ENCODE data around the gene SH3BP1.
"Not testable (repeated sequence)": the region's sequence is repeated elsewhere in the genome, so short reads cannot be mapped to it uniquely, and the experiment has no call there.

SH3BP1 gene

DNA sequence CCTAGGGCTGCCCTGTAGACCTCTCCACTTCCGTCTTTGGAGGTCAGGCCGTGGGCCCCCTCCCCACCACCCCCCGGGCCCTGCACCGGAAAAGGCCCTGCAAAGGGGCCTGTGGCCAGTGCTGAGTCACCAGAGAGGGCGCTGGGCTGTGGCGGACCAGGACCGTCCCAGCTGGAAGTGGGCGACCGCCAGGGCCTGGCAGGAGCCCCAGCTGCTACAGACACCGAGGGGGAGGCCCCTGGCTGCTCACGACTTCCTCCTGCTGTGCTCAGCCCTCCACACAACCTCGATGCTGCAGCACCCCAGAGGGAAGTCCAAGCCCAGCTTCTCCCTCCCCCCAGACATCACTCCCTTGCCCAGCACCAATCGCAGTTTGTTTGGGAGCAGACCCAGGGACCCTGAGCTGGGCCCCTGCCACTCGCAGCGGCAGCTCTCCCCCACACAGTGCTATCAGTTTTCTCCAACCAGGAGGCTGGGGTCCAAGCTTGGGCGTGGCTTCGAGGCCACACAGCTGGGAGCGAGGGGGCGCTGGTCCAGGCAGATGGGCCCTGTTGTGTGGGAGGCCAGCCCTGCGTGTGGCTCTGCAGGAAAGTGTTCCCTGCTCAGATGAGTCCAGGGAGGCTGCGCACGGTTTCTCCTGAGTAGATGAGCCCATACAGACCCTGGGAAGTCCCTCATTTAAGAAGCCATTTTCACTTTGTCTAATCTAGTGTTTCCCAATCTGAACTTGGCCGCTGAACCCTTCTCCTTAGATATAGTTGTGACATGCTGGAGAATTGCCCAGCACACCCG, 5.6 kb upstream of the SH3BP1 start:
- no peak for DNase-seq (ENCODE audit: low read depth in 2 of 2)

DNA sequence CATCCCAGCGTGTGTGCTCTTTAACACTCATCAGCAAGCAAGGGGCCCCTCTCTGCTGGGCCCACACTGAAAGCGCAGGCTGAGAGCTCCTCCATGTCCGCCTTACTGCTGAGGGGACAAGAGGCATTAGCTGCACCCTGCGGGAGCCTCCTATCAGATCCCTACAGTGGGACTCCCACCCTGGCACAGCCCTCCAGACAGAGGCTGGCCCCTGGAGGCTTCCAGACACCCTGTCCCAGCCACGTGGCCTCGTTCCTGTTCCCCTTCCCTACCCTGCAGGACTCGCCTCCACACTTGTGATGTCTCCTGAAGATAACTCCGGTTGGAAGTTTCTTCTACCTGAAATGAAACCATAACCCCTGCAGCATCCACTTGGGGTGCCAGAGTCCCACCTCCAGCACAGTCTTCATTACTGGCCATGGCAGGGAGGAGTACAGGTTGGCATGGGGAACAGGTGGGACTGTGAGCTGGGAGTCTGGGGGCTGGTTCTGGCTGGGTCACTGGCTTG, 5.0 kb upstream of the SH3BP1 start:
- DNase-seq (ENCODE audit: low read depth in 2 of 2), result no peak

DNA sequence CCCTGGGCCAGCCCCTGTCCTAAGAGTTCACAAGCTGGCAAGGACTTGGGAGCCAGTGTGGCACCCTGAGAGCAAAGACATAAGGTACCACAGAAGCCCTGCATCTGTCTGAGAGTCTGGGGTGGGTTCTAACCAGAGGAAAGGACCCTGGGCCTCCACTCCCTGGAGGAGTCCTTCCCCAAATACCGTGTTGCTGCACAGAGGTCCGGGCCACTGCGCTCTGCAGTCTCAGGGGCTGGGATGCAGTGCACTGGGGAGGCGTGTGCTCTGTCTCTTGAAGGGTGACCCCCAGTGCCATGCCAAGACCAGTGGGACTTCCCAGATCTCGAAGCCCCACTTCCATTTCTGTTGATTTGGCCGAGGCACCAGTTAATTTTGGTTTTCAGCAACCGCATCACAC, 4.3 kb upstream of the SH3BP1 start:
- DNase-seq (ENCODE audit: low read depth in 2 of 2), result no peak

DNA sequence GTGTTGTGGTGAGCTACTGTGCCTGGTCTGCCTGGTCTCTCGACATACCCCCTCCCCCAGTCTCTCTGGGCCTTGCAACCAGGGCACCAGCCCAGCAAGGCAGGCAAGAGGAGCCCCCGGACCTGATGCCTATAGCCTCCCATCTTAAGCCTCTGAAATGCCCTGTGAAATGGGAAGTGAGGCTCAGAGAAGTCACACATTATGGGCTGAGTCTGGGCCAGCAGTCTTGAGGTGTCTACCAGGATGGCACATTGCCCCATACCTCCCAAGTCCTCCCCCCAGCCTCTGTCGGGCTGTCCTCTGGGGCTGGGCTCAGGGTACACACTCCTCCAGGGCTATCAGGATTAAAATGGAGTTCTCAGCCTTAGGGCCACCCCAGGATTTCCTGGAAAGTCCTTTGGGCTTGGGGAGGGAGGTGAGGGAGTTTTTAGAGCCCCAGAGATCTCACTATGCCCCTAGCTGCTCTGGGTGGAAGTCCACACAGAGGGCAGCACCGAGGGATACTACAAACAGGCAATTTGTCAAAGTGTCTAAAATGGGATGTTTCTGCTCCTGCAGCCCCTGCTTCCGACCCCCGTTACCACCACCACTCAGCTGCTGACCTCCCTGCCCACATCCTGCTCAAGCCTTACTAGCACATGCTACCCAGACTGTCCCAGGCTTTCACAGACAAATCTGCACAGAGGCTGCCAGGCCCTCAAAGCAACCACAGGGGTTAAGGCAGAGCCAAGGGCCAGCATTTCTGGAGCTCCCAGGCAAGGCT, 3.1 kb upstream of the SH3BP1 start:
- no peak for DNase-seq (ENCODE audit: low read depth in 2 of 2)

- DNase-seq (ENCODE audit: low read depth in 2 of 2), result no peak
Measured at GRCh38 chr22:37636949-37637273, 2.6 kb upstream of the SH3BP1 start.

DNA sequence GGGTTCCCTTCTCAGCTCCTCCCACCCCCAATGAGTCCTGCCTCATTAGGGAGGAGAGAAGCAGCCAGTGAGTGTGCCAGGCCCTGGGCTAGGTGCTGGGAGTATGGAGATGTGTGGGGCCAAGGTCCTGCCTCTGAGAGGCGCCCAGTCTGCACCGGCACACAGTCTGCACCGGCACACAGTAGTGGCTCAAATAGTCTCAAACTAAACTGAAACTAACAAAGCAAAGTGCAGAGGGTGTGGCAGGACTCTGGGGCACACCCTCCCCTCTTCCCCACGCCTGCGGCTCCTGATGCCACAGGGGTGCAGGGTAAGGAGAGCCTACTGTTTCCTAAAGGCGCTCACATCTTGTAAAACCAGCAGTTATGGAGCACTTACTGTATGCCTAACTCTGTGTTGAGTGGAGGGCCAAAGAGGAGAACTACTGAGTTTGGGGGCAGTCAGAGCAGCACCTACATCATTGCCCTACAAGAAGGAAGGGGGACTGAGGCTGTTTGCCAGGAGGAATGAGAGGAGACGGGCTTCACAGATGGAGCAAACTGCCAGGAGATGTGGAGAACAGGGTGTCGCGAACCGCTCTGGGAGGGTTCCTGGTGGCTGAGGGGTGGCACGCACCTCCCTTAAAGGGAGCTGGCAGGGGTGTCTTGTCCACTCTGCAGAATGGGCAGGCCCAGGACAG, 939 bp upstream of the SH3BP1 start:
- DNase-seq (ENCODE audit: low read depth in 2 of 2), result no peak

GRCh38 chr22:37639771-37640590, 512 bp downstream of the SH3BP1 start:
- no peak for DNase-seq (ENCODE audit: low read depth in 2 of 2)

DNA sequence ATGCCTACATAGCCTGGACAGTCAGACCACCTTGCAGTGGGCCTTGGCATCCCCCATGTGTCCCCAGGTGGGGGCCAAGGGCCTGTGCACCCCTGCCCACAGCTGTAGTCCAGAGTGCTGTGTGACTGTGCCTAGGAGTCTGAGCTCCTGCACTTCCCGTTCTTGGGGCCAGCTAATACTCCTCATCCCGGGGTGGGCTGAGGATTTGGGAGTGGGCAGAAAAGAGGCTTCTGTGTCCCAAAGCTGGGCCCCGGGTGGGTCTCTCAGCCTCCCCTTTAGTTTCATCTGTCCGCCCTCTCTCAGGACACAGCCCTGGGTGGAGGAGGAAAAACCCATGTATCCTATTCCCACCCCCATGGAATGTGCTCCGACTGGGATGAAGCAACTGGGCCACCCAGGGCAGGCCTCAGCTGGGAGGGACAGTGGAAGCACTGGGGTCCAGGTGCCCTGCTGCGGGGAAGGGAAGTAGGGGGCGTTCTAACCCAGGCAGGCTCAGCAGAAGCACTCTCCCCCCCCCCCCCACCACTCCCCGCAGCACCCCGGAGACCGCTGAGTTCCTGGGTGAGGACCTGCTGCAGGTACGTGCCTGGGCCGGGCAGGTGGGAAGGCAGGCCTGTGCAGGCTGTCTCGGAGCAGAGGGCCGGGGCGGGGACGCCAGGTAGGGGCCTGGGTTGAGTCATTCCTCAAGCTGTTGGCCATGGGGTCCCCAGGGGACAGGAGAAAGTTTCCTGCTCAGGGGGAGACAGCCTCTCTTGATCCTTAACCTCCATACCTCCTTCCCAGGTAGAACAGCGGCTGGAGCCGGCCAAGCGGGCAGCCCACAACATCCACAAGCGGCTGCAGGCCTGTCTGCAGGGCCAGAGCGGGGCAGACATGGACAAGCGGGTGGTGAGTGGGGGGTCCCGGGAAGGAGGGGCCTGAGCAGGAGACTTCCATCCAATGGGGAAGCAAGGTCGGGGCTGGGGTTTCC, 1.4 kb downstream of the SH3BP1 start:
- no peak for DNase-seq (ENCODE audit: low read depth in 2 of 2)

GRCh38 chr22:37641561-37641949, 2.1 kb downstream of the SH3BP1 start:
- DNase-seq (ENCODE audit: low read depth in 2 of 2), result no peak

DNA sequence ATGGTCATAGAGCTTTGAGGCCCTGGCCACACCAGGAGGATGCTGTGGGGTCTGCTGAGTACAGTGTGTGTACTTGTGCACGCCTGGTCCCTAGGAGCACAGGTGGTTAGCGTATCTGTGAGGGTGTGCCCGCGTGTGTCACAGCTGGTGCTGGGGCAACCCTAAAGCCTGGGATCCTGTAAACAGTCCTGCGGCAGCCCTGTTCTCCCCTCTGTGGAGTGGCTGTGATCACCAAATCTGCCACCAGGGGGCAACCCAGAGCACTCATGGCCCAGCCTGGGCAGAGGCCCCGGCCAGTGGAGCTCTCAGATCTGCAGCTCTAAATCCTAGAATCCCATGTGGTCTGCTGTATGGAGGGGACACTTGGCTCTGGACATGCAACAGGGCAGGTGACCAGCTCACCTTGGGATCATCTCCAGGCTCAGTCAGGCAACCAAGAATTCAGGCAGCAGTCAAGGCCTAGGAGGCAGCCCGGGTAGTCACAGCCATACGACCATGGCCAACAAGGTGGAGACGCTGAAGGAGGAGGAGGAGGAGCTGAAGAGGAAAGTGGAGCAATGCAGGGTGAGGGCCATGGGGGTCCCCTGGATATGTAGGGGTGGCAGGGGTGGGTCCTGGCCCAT, 3.9 kb downstream of the SH3BP1 start:
- DNase-seq (ENCODE audit: low read depth in 2 of 2), result peak; percentile 73 to 84

- no peak for DNase-seq (ENCODE audit: low read depth in 2 of 2)
Measured at GRCh38 chr22:37647317-37647716, 7.8 kb downstream of the SH3BP1 start.

DNA sequence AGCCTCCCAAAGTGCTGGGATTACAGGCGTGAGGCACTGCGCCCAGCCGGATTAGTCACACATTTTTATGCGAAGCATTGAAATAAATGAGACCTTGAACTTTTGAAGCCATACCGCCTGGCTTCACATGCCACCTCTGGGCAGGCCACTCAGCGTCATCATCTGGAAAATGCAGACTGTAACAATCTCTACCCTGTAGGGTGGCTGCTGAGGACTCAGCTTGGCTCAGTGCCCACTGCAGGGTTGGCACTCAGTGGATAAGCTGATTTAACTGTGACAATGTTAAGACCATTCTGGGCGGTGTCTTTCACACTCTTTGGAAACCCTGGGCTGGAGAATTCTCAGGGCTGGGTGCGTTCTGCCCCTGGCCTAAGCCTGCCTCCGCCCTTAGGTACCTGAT, 8.5 kb downstream of the SH3BP1 start:
- no peak for DNase-seq (ENCODE audit: low read depth in 2 of 2)

GRCh38 chr22:37650463-37651136, 11.1 kb downstream of the SH3BP1 start:
- DNase-seq (ENCODE audit: low read depth in 2 of 2), result no peak

DNA sequence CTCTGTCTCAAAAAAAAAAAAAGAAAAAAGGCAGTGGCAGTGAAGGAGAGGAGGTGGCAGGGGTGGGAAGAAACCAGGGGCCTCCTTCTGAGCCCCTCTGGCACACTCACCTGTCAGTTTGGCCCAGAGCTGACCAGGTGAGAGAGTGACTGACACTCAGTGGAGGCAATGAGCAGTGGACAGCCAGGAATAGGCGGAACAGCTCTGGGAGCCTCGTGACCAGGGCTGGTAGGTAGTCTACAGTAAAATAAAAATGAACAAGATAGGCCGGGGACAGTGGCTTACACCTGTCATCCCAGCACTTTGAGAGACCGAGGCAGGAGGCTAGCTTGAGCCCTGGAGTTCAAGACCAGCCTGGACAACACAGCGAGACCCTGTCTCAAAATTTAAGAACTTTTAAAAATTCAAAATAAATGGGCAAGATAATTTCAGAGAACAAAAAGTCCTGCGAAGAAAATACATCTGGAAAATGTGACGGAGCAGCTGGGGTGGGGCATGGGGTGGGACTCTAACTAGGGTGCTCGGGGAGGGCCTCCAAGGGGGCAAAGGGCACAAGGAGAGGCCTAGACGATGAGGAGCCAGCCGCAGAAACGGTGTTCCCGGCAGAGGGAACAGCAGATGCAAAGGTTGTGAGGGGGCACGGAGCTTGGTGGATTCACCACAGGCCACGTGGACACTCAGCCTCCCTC, 15.2 kb downstream of the SH3BP1 start:
- no peak for DNase-seq (ENCODE audit: low read depth in 2 of 2)

DNA sequence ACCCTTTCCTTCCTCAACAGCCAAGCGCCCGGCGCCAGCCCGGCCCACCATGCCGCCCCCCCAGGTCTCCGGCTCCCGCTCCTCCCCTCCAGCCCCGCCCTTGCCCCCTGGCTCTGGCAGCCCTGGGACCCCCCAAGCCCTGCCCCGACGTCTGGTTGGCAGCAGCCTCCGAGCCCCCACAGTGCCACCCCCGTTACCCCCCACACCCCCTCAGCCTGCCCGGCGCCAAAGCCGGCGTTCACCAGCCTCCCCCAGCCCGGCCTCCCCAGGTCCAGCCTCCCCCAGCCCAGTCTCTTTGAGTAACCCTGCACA, 15.7 kb downstream of the SH3BP1 start:
- no peak for DNase-seq (ENCODE audit: low read depth in 2 of 2)

- not testable (repeated sequence) for DNase-seq (ENCODE audit: low read depth in 2 of 2)
Measured at GRCh38 chr22:37656583-37656982, 17.1 kb downstream of the SH3BP1 start.

- no peak for DNase-seq (ENCODE audit: low read depth in 2 of 2)
Measured at GRCh38 chr22:37657590-37658132, 18.2 kb downstream of the SH3BP1 start.

- DNase-seq (ENCODE audit: low read depth in 2 of 2), result peak; percentile 96 to 98
Measured at GRCh38 chr22:37658133-37659065, 18.9 kb downstream of the SH3BP1 start, which contains the start of gene PDXP. Gene PDXP (plus strand): TSS chr22:37658723. CDS start chr22:37658783, 60 bp downstream.

Data from stimulated activated CD8-positive, alpha-beta memory T cell treated with anti-CD3 and anti-CD28 coated beads, Interleukin-7, amount 100 ng/mL, for 1 hour (primary cell).